CD4-positive, CD25-positive, alpha-beta regulatory T cell (primary cell): ENCODE measurements around the gene ACAD11. TPM values are rescaled to one million over a fixed set of nuclear protein-coding genes. Genes with fewer than 3 reads are reported as not detected.

ENCODE experiments used
- ATAC-seq, 2 donors: fragments of 150-1000 bp; cut with Tn5 transposase; one replicate each; pipeline ENCODE4 v1.10.0; 2021; ENCODE audit warnings: low read depth in 2 of 2, moderate number of reproducible peaks in 2 of 2, moderate library complexity in 1 of 2
- DNase-seq, 3 donors: peaks; one replicate each; pipeline versions ENCODE4 v3.0.0 to v3.0.0-alpha.2; 2012 to 2022; ENCODE audit warnings: mixed read lengths in 1 of 3
- H3K27ac ChIP-seq: one replicate; pipeline ENCODE4 v1.7.0; 2013; ENCODE audit warnings: mild to moderate bottlenecking, low read length; ENCODE audit not compliant: insufficient read depth, poor library complexity, severe bottlenecking
- H3K27me3 ChIP-seq: one replicate; pipeline ENCODE4 v1.7.0; 2013; ENCODE audit warnings: low read length; ENCODE audit not compliant: control insufficient read depth, insufficient read depth
- H3K36me3 ChIP-seq: one replicate; pipeline ENCODE4 v1.7.0; 2013; ENCODE audit warnings: mild to moderate bottlenecking, low read length, moderate library complexity; ENCODE audit not compliant: control insufficient read depth, insufficient read depth
- H3K4me1 ChIP-seq: 2 replicates; pipeline ENCODE4 v1.7.0; 2013; ENCODE audit warnings: mild to moderate bottlenecking, low read length; ENCODE audit not compliant: insufficient read depth, control insufficient read depth, poor library complexity, severe bottlenecking
- H3K4me3 ChIP-seq: one replicate; pipeline ENCODE4 v1.7.0; 2013; ENCODE audit warnings: low read depth, mild to moderate bottlenecking, low read length, moderate library complexity
- H3K9me3 ChIP-seq, 2 experiments: 1 replicate in 1 of 2; 2 replicates in 1 of 2; pipeline ENCODE4 v1.7.0; 2013; ENCODE audit warnings: low read length in 2 of 2, mild to moderate bottlenecking in 1 of 2, moderate library complexity in 1 of 2; ENCODE audit not compliant: control insufficient read depth in 2 of 2
- H3K27ac Mint-ChIP-seq, 3 donors: one replicate each; pipeline ENCODE4 v1.8.0; 2020 to 2022; ENCODE audit warnings: mild to moderate bottlenecking in 3 of 3, mixed read lengths in 3 of 3, moderate library complexity in 2 of 3
- H3K27me3 Mint-ChIP-seq: one replicate; pipeline ENCODE4 v1.8.0; 2022; ENCODE audit warnings: mild to moderate bottlenecking, mixed read lengths
- H3K36me3 Mint-ChIP-seq: one replicate; pipeline ENCODE4 v1.8.0; 2020; ENCODE audit warnings: mixed read lengths
- H3K4me1 Mint-ChIP-seq, 4 donors: one replicate each; pipeline ENCODE4 v1.8.0; 2020 to 2022; ENCODE audit warnings: mixed read lengths in 4 of 4, mild to moderate bottlenecking in 1 of 4
- H3K4me3 Mint-ChIP-seq, 4 donors: one replicate each; pipeline ENCODE4 v1.8.0; 2020 to 2022; ENCODE audit warnings: mild to moderate bottlenecking in 4 of 4, mixed read lengths in 4 of 4, moderate library complexity in 3 of 4
- H3K9me3 Mint-ChIP-seq, 7 donors: one replicate each; pipeline ENCODE4 v1.8.0; 2020 to 2022; ENCODE audit warnings: mixed read lengths in 7 of 7, mild to moderate bottlenecking in 3 of 7, moderate library complexity in 2 of 7
- polyA plus RNA-seq, 4 donors: library from polyadenylated mRNA; unstranded; fragments of 300-500 nt; fragmentation: Illumina TruSeq; gene quantifications; one replicate each; pipeline ENCODE4 v1.2.3, GENCODE V29; 2021
- total RNA-seq: library from RNA; stranded (reverse); gene quantifications from one replicate; pipeline ENCODE4 v1.2.3, GENCODE V29; 2022

ACAD11 gene
- total and polyA plus RNA-seq, 5 donors from 2014 or later: 2.7 to 27.5 (median 4.7) TPM

DNA sequence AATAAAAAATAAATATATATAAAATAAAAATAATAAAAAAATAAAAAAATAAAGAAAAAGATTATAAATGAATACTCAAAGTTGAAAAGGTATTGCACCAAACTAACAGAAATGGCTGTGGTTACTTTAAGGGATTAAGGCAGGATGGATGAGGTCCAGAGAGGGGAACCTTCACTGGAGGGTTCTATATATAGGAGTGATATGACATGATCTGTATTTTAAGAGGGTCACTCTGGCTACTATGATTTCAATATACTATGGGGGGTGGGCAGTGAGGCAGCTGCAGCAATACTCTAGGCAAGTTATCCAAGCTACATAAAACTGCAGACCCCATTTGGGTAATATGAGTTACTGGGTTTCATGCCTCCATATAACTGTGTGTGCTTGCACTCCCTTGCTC is 24.6 kb downstream of the ACAD11 start:
- Histone ChIP-seq H3K36me3 (peaks cover 25% of the 10 kb centered on the region), H3K27ac (no peak overlapping the region), H3K27me3 (no peaks in the 10 kb centered on the region), H3K9me3 (no peaks in the 10 kb centered on the region), H3K4me1 (no peaks in the 10 kb centered on the region), H3K4me3 (no peak overlapping the region)
- Mint-ChIP-seq H3K27ac (no peak overlapping the region), H3K4me3 (no peak overlapping the region), H3K9me3 (no peaks in the 10 kb centered on the region), H3K27me3 (no peaks in the 10 kb centered on the region), H3K36me3 (peaks cover 29% of the 10 kb centered on the region), H3K4me1 (no peaks in the 10 kb centered on the region)
- ATAC-seq: no peak
- DNase-seq: no peak

DNA sequence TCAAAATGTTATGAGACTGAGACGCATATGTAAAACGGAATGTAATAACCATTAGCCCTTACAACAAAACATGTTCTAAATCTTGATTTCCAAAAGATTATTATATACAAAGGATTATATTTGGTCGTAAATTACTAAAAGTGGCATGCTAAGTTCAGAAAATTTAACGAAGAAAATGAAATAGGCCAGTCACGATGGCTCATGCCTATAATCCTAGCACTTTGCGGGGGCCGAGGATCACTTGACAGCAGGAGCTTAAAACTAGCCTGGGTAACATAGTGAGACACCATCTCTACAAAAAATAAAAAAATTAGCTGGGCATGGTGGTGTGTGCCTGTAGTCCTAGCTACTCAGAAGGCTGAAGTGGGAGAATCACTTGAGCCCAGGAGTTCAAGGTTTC is 29.0 kb downstream of the ACAD11 start:
- Histone ChIP-seq H3K36me3 (peaks cover 20% of the 10 kb centered on the region), H3K4me3 (no peak overlapping the region), H3K27me3 (no peaks in the 10 kb centered on the region), H3K9me3 (no peaks in the 10 kb centered on the region), H3K4me1 (no peaks in the 10 kb centered on the region), H3K27ac (no peak overlapping the region)
- DNase-seq (no peak), ATAC-seq (no peak)
- peaks cover 20% of the 10 kb centered on the region for H3K36me3 Mint-ChIP-seq
- no peak overlapping the region for H3K27ac Mint-ChIP-seq
- H3K27me3 Mint-ChIP-seq: no peaks in the 10 kb centered on the region
- H3K9me3 Mint-ChIP-seq: no peaks in the 10 kb centered on the region
- peaks cover 0 to 2% (median 0%) of the 10 kb centered on the region in 4 donors for H3K4me1 Mint-ChIP-seq
- H3K4me3 Mint-ChIP-seq: no peak overlapping the region

GRCh38 chr3:132629928-132630327 is 29.7 kb downstream of the ACAD11 start:
- no peaks in the 10 kb centered on the region for H3K27me3 Mint-ChIP-seq
- H3K27ac Mint-ChIP-seq: no peak overlapping the region
- DNase-seq: no peak

DNA sequence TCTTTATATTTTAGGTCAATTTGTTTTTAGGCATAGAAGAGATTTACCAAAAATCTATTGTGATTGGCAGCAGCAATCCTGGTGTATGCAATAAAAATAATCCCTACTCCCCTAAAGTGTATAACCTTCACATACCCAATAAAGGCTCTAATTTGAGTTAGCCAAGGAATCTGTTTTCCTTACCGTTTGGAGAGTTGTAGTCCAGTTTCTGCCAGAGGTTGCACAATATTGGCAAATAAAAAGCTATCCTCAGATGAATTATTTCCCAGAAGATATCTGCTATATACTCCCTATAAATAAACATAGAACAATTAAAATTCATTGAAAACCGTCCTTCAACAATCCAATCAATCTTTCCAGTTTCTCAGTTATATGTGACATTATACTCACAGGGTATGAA is 31.5 kb downstream of the ACAD11 start:
- Histone ChIP-seq H3K9me3 (no peaks in the 10 kb centered on the region), H3K27ac (no peak overlapping the region), H3K4me3 (no peak overlapping the region), H3K36me3 (peaks cover 18% of the 10 kb centered on the region), H3K27me3 (no peaks in the 10 kb centered on the region), H3K4me1 (no peaks in the 10 kb centered on the region)
- Mint-ChIP-seq H3K27me3 (no peaks in the 10 kb centered on the region), H3K27ac (no peak overlapping the region), H3K9me3 (no peaks in the 10 kb centered on the region), H3K36me3 (peaks cover 19% of the 10 kb centered on the region), H3K4me1 (peaks cover 0 to 4% (median 3%) of the 10 kb centered on the region in 4 donors), H3K4me3 (no peak overlapping the region)
- DNase-seq (no peak), ATAC-seq (no peak)

More at GRCh38 chr3:132629928-132630327, 29.7 kb downstream of the ACAD11 start:
- H3K4me1 ChIP-seq: no peaks in the 10 kb centered on the region
- no peak for ATAC-seq
- H3K36me3 ChIP-seq: peaks cover 18% of the 10 kb centered on the region
- H3K9me3 Mint-ChIP-seq: no peaks in the 10 kb centered on the region
- H3K27ac ChIP-seq: no peak overlapping the region
- H3K9me3 ChIP-seq: no peaks in the 10 kb centered on the region
- H3K36me3 Mint-ChIP-seq: peaks cover 16% of the 10 kb centered on the region
- no peaks in the 10 kb centered on the region for H3K27me3 ChIP-seq
- peaks cover 0 to 2% (median 2%) of the 10 kb centered on the region in 4 donors for H3K4me1 Mint-ChIP-seq
- no peak overlapping the region for H3K4me3 Mint-ChIP-seq
- no peak overlapping the region for H3K4me3 ChIP-seq

- peaks cover 19% of the 10 kb centered on the region for H3K36me3 Mint-ChIP-seq
These were observed 32.7 kb downstream of the ACAD11 start for GRCh38 chr3:132626955-132627354.

DNA sequence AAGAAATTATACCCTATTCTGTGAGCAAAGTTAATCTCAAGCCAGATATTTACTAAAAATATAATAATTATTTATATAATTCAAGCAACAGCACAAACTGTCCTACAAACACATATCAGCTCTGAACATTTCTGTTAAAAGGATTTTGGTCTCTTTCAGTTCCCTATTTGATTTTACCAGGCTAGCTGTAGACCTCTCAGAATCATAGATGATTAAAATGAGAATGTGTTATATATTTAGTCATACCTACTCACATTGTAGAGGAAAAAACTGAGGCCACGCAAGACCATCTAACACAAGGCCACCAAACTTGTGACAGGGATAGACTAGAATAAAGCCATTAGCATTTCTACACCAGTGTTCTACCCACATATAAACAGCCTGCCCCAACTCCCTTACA is 34.0 kb downstream of the ACAD11 start:
- no peak overlapping the region for H3K4me3 ChIP-seq
- peaks cover 26% of the 10 kb centered on the region for H3K36me3 Mint-ChIP-seq
- H3K36me3 ChIP-seq: peaks cover 18% of the 10 kb centered on the region
- peak overlapping the region in 1 of 4 donors; percentile 0 for H3K4me3 Mint-ChIP-seq
- H3K9me3 ChIP-seq: no peaks in the 10 kb centered on the region
- no peaks in the 10 kb centered on the region for H3K27me3 ChIP-seq
- no peak overlapping the region for H3K27ac ChIP-seq
- no peak for ATAC-seq
- H3K4me1 ChIP-seq: no peaks in the 10 kb centered on the region
- DNase-seq: no peak
- H3K27ac Mint-ChIP-seq: no peak overlapping the region
- H3K9me3 Mint-ChIP-seq: no peaks in the 10 kb centered on the region
- H3K4me1 Mint-ChIP-seq: peaks cover 4 to 11% (median 7%) of the 10 kb centered on the region in 4 donors
- no peaks in the 10 kb centered on the region for H3K27me3 Mint-ChIP-seq

More at GRCh38 chr3:132626955-132627354, 32.7 kb downstream of the ACAD11 start:
- no peak for ATAC-seq
- Mint-ChIP-seq H3K27ac (no peak overlapping the region), H3K4me3 (no peak overlapping the region), H3K9me3 (no peaks in the 10 kb centered on the region), H3K27me3 (no peaks in the 10 kb centered on the region), H3K4me1 (peaks cover 0 to 4% (median 3%) of the 10 kb centered on the region in 4 donors)
- H3K4me1 ChIP-seq: no peaks in the 10 kb centered on the region
- no peak overlapping the region for H3K4me3 ChIP-seq
- no peak for DNase-seq
- H3K27ac ChIP-seq: no peak overlapping the region
- no peaks in the 10 kb centered on the region for H3K27me3 ChIP-seq
- peaks cover 18% of the 10 kb centered on the region for H3K36me3 ChIP-seq
- no peaks in the 10 kb centered on the region for H3K9me3 ChIP-seq

DNA sequence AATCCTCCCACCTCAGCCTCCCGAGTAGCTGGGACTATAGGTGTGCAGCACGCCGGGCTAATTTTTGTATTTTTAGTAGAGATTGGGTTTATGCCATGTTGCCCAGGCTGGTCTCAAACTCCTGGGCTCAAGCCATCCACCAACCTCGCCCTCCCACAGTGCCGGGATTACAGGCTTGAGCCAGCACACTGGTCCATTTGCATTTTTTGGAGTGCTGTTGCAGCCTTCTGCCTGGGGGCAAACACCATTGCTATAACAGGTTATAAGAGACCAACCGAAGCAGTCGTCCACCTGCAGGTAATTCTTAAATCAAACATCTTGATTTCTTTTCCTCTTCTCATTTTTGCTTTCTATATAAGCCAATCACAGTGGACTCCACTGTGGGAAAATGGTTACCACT is 34.8 kb downstream of the ACAD11 start:
- H3K9me3 ChIP-seq: no peaks in the 10 kb centered on the region
- H3K4me1 Mint-ChIP-seq: peaks cover 4 to 11% (median 7%) of the 10 kb centered on the region in 4 donors
- peaks cover 18% of the 10 kb centered on the region for H3K36me3 ChIP-seq
- H3K27ac Mint-ChIP-seq: no peak overlapping the region
- H3K9me3 Mint-ChIP-seq: no peaks in the 10 kb centered on the region
- DNase-seq (no peak), ATAC-seq (no peak)
- H3K27me3 ChIP-seq: no peaks in the 10 kb centered on the region
- no peaks in the 10 kb centered on the region for H3K4me1 ChIP-seq
- no peaks in the 10 kb centered on the region for H3K27me3 Mint-ChIP-seq
- H3K36me3 Mint-ChIP-seq: peaks cover 28% of the 10 kb centered on the region
- H3K4me3 Mint-ChIP-seq: no peak overlapping the region
- H3K27ac ChIP-seq: no peak overlapping the region
- no peak overlapping the region for H3K4me3 ChIP-seq

DNA sequence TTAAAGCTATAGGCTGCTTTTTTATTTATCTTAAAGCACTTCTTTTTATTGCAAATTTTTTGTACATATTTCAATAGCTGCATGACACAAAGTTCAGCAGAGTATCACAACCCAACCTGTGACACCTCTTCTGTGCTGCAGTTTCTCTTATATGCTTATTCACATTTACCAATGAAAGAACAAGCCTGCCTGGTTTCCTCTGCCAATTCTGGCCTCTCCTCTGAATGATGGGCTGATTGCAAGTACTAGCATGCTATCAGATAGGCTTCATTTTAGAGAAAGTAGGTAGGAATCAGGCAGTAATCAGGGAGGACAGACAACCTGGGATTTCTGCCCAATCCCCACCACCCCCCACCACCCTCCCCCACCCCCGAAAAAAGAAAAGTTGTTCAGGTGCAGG is 36.0 kb downstream of the ACAD11 start:
- no peak for DNase-seq
- no peak for ATAC-seq
- Mint-ChIP-seq H3K27ac (no peak overlapping the region), H3K27me3 (no peaks in the 10 kb centered on the region), H3K4me1 (peaks cover 4 to 11% (median 7%) of the 10 kb centered on the region in 4 donors), H3K4me3 (no peak overlapping the region), H3K9me3 (no peaks in the 10 kb centered on the region), H3K36me3 (peaks cover 28% of the 10 kb centered on the region)
- no peaks in the 10 kb centered on the region for H3K27me3 ChIP-seq
- no peak overlapping the region for H3K4me3 ChIP-seq
- H3K9me3 ChIP-seq: no peaks in the 10 kb centered on the region
- no peaks in the 10 kb centered on the region for H3K4me1 ChIP-seq
- peaks cover 18% of the 10 kb centered on the region for H3K36me3 ChIP-seq
- H3K27ac ChIP-seq: no peak overlapping the region
